ENCODE measurements around the gene PYROXD2.

Gene PYROXD2

GRCh38 chr10:98340940-98341310 lies 74.1 kb downstream of the PYROXD2 start:
- no peaks in the 10 kb centered on the region for H3K9me3 ChIP-seq (ENCODE audit: control insufficient read depth in 5 of 5, low read length in 5 of 5)
- H3K27me3 ChIP-seq (ENCODE audit: control insufficient read depth in 5 of 5, insufficient read depth in 4 of 5, low read length in 5 of 5), result no peaks in the 10 kb centered on the region
- H3K27ac ChIP-seq (ENCODE audit: low read depth, low read length), result no peak overlapping the region
- no peaks in the 10 kb centered on the region for H3K36me3 ChIP-seq (ENCODE audit: control insufficient read depth in 5 of 5, insufficient read depth in 5 of 5, low read length in 5 of 5)
- H3K9ac ChIP-seq (ENCODE audit: low read length in 5 of 5), result no peak overlapping the region
- no peak overlapping the region for H3K4me3 ChIP-seq (ENCODE audit: low read depth in 1 of 5, low read length in 5 of 5)
- peaks cover 4 to 44% (median 40%) of the 10 kb centered on the region in 5 donors for H3K4me1 ChIP-seq (ENCODE audit: control insufficient read depth in 5 of 5, insufficient read depth in 5 of 5, low read length in 5 of 5)

- no peak overlapping the region for H3K27ac ChIP-seq (ENCODE audit: low read depth, low read length)
- H3K27me3 ChIP-seq (ENCODE audit: control insufficient read depth in 5 of 5, insufficient read depth in 4 of 5, low read length in 5 of 5), result no peaks in the 10 kb centered on the region
- no peak overlapping the region for H3K4me3 ChIP-seq (ENCODE audit: low read depth in 1 of 5, low read length in 5 of 5)
- H3K4me1 ChIP-seq (ENCODE audit: control insufficient read depth in 5 of 5, insufficient read depth in 5 of 5, low read length in 5 of 5), result peaks cover 4 to 45% (median 40%) of the 10 kb centered on the region in 5 donors
- H3K9ac ChIP-seq (ENCODE audit: low read length in 5 of 5), result no peak overlapping the region
- no peaks in the 10 kb centered on the region for H3K9me3 ChIP-seq (ENCODE audit: control insufficient read depth in 5 of 5, low read length in 5 of 5)
- H3K36me3 ChIP-seq (ENCODE audit: control insufficient read depth in 5 of 5, insufficient read depth in 5 of 5, low read length in 5 of 5), result no peaks in the 10 kb centered on the region
Measured at GRCh38 chr10:98340261-98340939, 74.6 kb downstream of the PYROXD2 start.

GRCh38 chr10:98339799-98340198 lies 75.2 kb downstream of the PYROXD2 start:
- Histone ChIP-seq H3K27me3 (ENCODE audit: control insufficient read depth in 5 of 5, insufficient read depth in 4 of 5, low read length in 5 of 5) (no peaks in the 10 kb centered on the region), H3K9me3 (ENCODE audit: control insufficient read depth in 5 of 5, low read length in 5 of 5) (no peaks in the 10 kb centered on the region), H3K27ac (ENCODE audit: low read depth, low read length) (no peak overlapping the region), H3K4me1 (ENCODE audit: control insufficient read depth in 5 of 5, insufficient read depth in 5 of 5, low read length in 5 of 5) (peaks cover 4 to 40% (median 34%) of the 10 kb centered on the region in 5 donors), H3K4me3 (ENCODE audit: low read depth in 1 of 5, low read length in 5 of 5) (no peak overlapping the region), H3K9ac (ENCODE audit: low read length in 5 of 5) (no peak overlapping the region), H3K36me3 (ENCODE audit: control insufficient read depth in 5 of 5, insufficient read depth in 5 of 5, low read length in 5 of 5) (no peaks in the 10 kb centered on the region)

GRCh38 chr10:98338896-98339295 lies 76.1 kb downstream of the PYROXD2 start:
- no peak overlapping the region for H3K9ac ChIP-seq (ENCODE audit: low read length in 5 of 5)
- no peak overlapping the region for H3K4me3 ChIP-seq (ENCODE audit: low read depth in 1 of 5, low read length in 5 of 5)
- peak overlapping the region; percentile 72 for H3K27ac ChIP-seq (ENCODE audit: low read depth, low read length)
- H3K9me3 ChIP-seq (ENCODE audit: control insufficient read depth in 5 of 5, low read length in 5 of 5), result no peaks in the 10 kb centered on the region
- H3K27me3 ChIP-seq (ENCODE audit: control insufficient read depth in 5 of 5, insufficient read depth in 4 of 5, low read length in 5 of 5), result no peaks in the 10 kb centered on the region
- H3K36me3 ChIP-seq (ENCODE audit: control insufficient read depth in 5 of 5, insufficient read depth in 5 of 5, low read length in 5 of 5), result no peaks in the 10 kb centered on the region
- peaks cover 2 to 31% (median 25%) of the 10 kb centered on the region in 5 donors for H3K4me1 ChIP-seq (ENCODE audit: control insufficient read depth in 5 of 5, insufficient read depth in 5 of 5, low read length in 5 of 5)

- no peaks in the 10 kb centered on the region for H3K36me3 ChIP-seq (ENCODE audit: control insufficient read depth in 5 of 5, insufficient read depth in 5 of 5, low read length in 5 of 5)
- H3K9ac ChIP-seq (ENCODE audit: low read length in 5 of 5), result no peak overlapping the region
- H3K4me3 ChIP-seq (ENCODE audit: low read depth in 1 of 5, low read length in 5 of 5), result no peak overlapping the region
- peaks cover 2 to 31% (median 22%) of the 10 kb centered on the region in 5 donors for H3K4me1 ChIP-seq (ENCODE audit: control insufficient read depth in 5 of 5, insufficient read depth in 5 of 5, low read length in 5 of 5)
- H3K9me3 ChIP-seq (ENCODE audit: control insufficient read depth in 5 of 5, low read length in 5 of 5), result no peaks in the 10 kb centered on the region
- H3K27ac ChIP-seq (ENCODE audit: low read depth, low read length), result peak overlapping the region; percentile 72
- H3K27me3 ChIP-seq (ENCODE audit: control insufficient read depth in 5 of 5, insufficient read depth in 4 of 5, low read length in 5 of 5), result no peaks in the 10 kb centered on the region
Measured at GRCh38 chr10:98338318-98338717, 76.7 kb downstream of the PYROXD2 start.

GRCh38 chr10:98337484-98337883 lies 77.5 kb downstream of the PYROXD2 start:
- Histone ChIP-seq H3K27me3 (ENCODE audit: control insufficient read depth in 5 of 5, insufficient read depth in 4 of 5, low read length in 5 of 5) (no peaks in the 10 kb centered on the region), H3K9me3 (ENCODE audit: control insufficient read depth in 5 of 5, low read length in 5 of 5) (no peaks in the 10 kb centered on the region), H3K36me3 (ENCODE audit: control insufficient read depth in 5 of 5, insufficient read depth in 5 of 5, low read length in 5 of 5) (no peaks in the 10 kb centered on the region), H3K4me3 (ENCODE audit: low read depth in 1 of 5, low read length in 5 of 5) (no peak overlapping the region), H3K9ac (ENCODE audit: low read length in 5 of 5) (no peak overlapping the region), H3K27ac (ENCODE audit: low read depth, low read length) (peak overlapping the region; percentile 72), H3K4me1 (ENCODE audit: control insufficient read depth in 5 of 5, insufficient read depth in 5 of 5, low read length in 5 of 5) (peaks cover 2 to 34% (median 22%) of the 10 kb centered on the region in 5 donors)

Measured in subcutaneous abdominal adipose tissue (tissue), 5 donors.